ENCODE data around the gene GRIN2C.

GRCh38 chr17:74804683-74805082, 55.0 kb downstream of the GRIN2C start:
- TF ChIP-seq, protein P1, sequence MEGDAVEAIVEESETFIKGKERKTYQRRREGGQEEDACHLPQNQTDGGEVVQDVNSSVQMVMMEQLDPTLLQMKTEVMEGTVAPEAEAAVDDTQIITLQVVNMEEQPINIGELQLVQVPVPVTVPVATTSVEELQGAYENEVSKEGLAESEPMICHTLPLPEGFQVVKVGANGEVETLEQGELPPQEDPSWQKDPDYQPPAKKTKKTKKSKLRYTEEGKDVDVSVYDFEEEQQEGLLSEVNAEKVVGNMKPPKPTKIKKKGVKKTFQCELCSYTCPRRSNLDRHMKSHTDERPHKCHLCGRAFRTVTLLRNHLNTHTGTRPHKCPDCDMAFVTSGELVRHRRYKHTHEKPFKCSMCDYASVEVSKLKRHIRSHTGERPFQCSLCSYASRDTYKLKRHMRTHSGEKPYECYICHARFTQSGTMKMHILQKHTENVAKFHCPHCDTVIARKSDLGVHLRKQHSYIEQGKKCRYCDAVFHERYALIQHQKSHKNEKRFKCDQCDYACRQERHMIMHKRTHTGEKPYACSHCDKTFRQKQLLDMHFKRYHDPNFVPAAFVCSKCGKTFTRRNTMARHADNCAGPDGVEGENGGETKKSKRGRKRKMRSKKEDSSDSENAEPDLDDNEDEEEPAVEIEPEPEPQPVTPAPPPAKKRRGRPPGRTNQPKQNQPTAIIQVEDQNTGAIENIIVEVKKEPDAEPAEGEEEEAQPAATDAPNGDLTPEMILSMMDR (IDR thresholded peaks at IDR 0.05), result no peak
- TF ChIP-seq EZH2phosphoT487 (IDR thresholded peaks at IDR 0.05), result no peak
